Erythroblast (primary cell): ENCODE results near the gene UBE2U.

ENCODE experiments used
- GATA1 ChIP-seq: IDR thresholded peaks from 2 replicates; pipeline ENCODE4 v1.6.1; 2011; ENCODE audit warnings: low read depth, mild to moderate bottlenecking, control low read depth, low read length, moderate library complexity
- POLR2A ChIP-seq: IDR thresholded peaks from 2 replicates; pipeline ENCODE4 v1.6.1; 2011; ENCODE audit warnings: mild to moderate bottlenecking, low read length

GRCh38 chr1:64172458-64172983, 30.9 kb upstream of the UBE2U start:
- TF ChIP-seq POLR2A (no peak), GATA1 (no peak)
